Astrocyte of the spinal cord (primary cell): ENCODE data around the gene TRAIP.
"Not testable (repeated sequence)": the region's sequence is repeated elsewhere in the genome, so short reads cannot be mapped to it uniquely, and the experiment has no call there.

Experiments
- DNase-seq: peaks from one replicate; pipeline ENCODE4 v3.0.0; 2011; ENCODE audit warnings: low read depth, low spot score
- H3K4me3 ChIP-seq: 2 replicates; pipeline ENCODE4 v1.5.1; 2011; ENCODE audit warnings: low read depth, mild to moderate bottlenecking, low read length, moderate library complexity
- CTCF ChIP-seq: IDR thresholded peaks from 2 replicates; pipeline ENCODE4 v1.5.1; 2012; ENCODE audit warnings: low read depth, mild to moderate bottlenecking, low read length, inconsistent platforms
- in situ Hi-C: cut with HindIII; loops from 2 replicates; pipeline ENCODE4 v1.10.0; 2017; ENCODE audit warnings: low sequenced_read_pairs

TRAIP gene

GRCh38 chr3:49787182-49787464 lies 69.2 kb downstream of the TRAIP start:
- DNase-seq, result no peak
- no peak overlapping the region for H3K4me3 ChIP-seq
- TF ChIP-seq CTCF, result no peak
- in situ Hi-C loops, result no loop called here

DNA sequence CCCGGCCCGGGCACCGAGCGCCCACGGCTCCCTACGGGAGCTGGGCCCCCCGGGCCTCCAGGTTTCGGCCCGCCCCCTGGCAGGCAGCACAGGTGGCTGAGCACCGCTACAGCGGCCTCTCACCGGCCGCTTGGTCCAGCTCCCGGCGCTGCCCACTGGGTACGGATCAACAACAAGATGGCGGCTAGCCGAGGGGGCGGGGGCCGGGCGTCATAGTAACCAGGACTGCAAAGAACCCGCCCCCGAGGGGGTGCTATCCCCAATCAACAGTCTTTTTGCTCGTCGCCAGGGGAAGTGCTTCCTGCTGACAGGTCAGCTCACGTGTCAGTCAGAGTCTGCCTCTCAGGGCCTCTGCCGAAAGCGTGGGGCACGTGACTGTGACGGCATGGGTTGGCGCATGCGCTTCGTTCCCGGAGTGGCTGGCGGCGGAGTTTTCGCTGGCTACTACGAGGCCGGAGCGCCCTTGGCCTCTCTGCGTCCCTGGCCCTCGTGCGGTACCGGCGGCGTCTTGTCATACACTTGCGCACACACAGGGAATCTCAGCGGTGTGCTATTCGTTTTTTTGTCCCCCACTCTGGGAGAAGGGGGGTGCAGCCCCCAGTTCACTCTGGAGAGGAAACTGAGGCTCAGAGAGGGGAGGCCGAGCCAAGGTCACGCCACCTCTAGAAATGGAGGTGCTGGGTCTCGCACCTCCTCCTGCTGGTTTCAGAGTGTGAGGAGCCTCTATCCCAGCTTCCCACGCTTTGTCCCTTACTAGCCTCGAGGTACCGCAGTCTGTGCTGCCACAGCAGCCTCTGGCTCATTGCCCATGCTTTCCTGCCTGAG lies 69.8 kb downstream of the TRAIP start, which contains the start of gene IP6K1:
Gene IP6K1, minus strand, starts transcription at position 186 of the 825 bp plus-strand sequence. CDS start 38,502 bp downstream, outside the sequence.
- in situ Hi-C loops, result no loop called here
- H3K4me3 ChIP-seq, result peak within 1 kb of the TSS; percentile 79
- peak; percentile 100 for DNase-seq
- TF ChIP-seq CTCF, result no peak

- peak; percentile 45 for DNase-seq
- in situ Hi-C loops, result no loop called here
- H3K4me3 ChIP-seq, result peak overlapping the region; percentile 79
- no peak for TF ChIP-seq CTCF
Measured at GRCh38 chr3:49785565-49786356, 70.6 kb downstream of the TRAIP start.

DNA sequence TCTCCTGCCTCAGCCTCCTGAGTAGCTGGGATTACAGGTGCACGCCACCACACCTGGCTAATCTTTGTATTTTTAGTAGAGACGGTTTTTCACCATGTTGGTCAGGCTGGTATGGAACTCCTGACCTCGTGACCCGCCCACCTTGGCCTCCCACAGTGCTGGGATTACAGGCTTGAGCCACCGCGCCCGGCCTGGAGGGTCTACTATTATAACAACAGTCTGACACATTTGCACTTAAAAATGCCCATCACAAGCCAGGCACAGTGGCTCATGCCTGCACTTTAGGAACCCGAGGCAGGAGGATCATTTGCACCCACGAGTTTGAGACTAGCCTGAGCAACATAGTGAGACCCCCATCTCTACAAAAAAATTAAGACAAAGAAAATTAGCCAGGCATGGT lies 74.1 kb downstream of the TRAIP start:
- DNase-seq, in situ Hi-C loops, H3K4me3 ChIP-seq: not testable (repeated sequence)

- in situ Hi-C loops, result no loop called here
- no peak for DNase-seq
- no peak for TF ChIP-seq CTCF
- no peak overlapping the region for H3K4me3 ChIP-seq
Measured at GRCh38 chr3:49781415-49782199, 74.8 kb downstream of the TRAIP start.

DNA sequence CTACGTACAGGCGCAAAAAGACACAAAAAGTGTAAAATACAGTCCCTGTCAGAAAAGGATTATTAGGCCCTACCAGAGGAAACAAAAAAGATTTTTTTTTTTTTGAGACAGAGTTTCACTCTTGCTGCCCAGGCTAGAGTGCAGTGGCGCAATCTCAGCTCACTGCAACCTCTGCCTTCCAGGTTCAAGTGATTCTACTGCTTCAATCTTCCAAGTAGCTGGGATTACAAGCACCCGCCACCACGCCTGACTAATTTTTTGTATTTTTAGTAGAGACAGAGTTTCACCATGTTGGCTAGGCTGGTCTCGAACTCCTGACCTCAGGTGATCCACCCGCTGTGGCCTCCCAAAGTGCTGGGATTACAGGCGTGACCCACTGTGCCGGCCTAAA lies 75.4 kb downstream of the TRAIP start:
- H3K4me3 ChIP-seq, DNase-seq, in situ Hi-C loops: not testable (repeated sequence)

- H3K4me3 ChIP-seq, result no peak overlapping the region
- no peak for TF ChIP-seq CTCF
- no peak for DNase-seq
- in situ Hi-C loops, result no loop called here
Measured at GRCh38 chr3:49780080-49780974, 76.0 kb downstream of the TRAIP start.
